Fibroblast of mammary gland (primary cell): ENCODE measurements around the gene LHX2.

Experiments
- DNase-seq: peaks from one replicate; pipeline ENCODE4 v3.0.0-alpha.2; 2010; ENCODE audit warnings: low read depth
- H3K4me3 ChIP-seq: 2 replicates; pipeline ENCODE4 v1.5.1; 2011; ENCODE audit warnings: low read depth, mild to moderate bottlenecking, low read length, moderate library complexity; ENCODE audit not compliant: control insufficient read depth
- CTCF ChIP-seq: conservative IDR thresholded peaks from 2 replicates; pipeline ENCODE4 v1.5.1; 2011; ENCODE audit warnings: low read depth, low read length, inconsistent platforms; ENCODE audit not compliant: control insufficient read depth, insufficient read depth

The LHX2 gene

DNA sequence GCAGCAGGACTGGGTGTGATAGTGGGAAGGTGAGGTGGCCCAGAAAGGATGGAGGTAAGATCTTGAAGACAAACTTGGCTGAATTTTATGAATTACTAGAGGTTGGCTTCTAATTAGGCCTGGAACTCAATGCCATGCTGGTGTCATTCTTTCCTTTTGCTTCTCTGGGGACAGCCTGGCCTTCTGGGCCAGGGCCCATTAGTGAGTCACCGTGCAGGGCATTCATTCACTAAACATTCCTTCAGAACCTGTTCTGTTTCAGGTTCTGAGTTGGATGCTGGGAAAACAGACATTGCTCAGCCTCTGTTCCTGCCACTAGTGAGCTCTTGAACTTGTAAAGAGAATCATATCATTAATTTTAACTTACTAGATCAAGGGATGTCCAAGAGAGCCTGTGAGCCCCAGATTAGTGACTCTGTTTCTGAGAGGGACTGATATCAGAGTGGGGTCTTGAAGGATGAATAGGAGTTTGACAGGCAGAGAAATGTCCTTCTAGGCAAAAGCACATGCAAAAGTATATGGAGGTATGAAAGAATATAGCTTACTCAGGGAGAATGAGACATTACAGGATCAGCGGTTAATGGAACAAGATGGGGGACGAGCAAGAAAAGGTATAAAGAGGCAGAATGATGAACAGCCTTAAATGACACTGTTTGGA lies 66.5 kb downstream of the LHX2 start:
- TF ChIP-seq CTCF = no peak
- DNase-seq = no peak

DNA sequence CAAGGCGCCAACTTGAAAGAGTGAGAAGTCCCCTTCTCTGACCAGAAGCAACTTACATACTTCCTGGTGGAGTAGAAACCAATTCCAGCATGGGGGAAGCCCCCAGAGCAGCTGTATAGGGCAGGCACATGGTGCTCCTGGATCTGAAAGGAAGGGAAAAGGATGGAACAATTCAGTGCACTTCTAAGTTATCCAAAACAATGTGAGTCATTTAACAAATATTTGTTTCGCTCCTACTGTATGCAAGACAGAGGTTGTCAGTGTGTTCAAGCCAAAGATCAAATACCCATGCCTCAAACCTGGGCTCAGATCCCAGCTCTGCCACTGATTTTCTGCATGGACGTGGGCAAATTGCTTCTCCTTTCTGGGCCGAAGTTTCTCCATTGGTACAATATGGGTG lies 67.1 kb downstream of the LHX2 start:
- peak; percentile 52 for DNase-seq
- no peak for TF ChIP-seq CTCF
- H3K4me3 ChIP-seq = no peak overlapping the region

More for the DNA sequence above, 66.5 kb downstream of the LHX2 start:
- H3K4me3 ChIP-seq = no peak overlapping the region

DNA sequence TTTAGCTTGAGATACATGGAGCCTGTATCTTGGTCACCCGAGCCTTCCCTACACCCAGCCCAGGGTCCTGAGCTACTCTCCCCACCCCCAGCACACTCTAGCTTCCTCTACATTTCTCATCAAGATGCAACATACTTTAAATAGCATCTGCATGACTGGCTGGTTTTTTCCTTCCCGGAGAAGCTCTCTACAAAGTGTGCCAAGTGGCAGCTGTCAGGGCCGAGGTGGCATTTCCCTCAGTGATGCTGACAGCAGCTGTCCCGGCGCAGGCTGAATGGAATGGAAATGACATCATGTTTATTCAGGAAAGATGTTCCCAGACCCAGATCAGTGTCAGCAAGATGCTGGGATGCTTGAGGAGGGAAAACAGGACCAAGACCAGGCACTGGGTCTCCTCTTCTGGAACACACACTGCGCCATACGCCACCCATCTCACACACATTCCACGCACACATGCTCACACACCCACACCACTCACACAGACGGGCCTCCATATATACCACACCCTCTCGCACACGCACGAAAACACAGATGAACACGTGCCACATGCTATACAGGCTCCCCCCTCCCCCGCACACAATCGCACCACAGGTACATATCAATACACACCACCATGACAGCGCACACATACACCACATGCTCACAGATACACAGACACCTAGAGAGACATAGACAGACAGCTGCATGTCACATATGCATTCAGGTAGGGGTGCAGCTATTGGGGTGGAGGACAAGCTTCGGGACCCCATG lies 67.8 kb downstream of the LHX2 start:
- TF ChIP-seq CTCF = no peak
- H3K4me3 ChIP-seq = no peak overlapping the region
- peak; percentile 40 for DNase-seq

- no peak overlapping the region for H3K4me3 ChIP-seq
- TF ChIP-seq CTCF = no peak
- DNase-seq = no peak
Measured at GRCh38 chr9:124082622-124083021, 71.1 kb downstream of the LHX2 start.
